NT2/D1 (cell line): ENCODE data around the gene EFNB1.
A peak's percentile ranks its signal among the peaks of the same experiment; 100 is the strongest.

Experiments used
- DNase-seq: peaks from one replicate; pipeline ENCODE4 v3.0.0-alpha.2; 2011; ENCODE audit warnings: low read depth, low spot score
- H3K27me3 ChIP-seq: 2 replicates; pipeline ENCODE4 v1.6.0; 2011; ENCODE audit warnings: mild to moderate bottlenecking; ENCODE audit not compliant: insufficient read length, insufficient read depth
- H3K36me3 ChIP-seq: 2 replicates; pipeline ENCODE4 v1.6.1; 2011; ENCODE audit warnings: mild to moderate bottlenecking, low read length, mixed read lengths; ENCODE audit not compliant: insufficient read depth, insufficient read length
- H3K4me1 ChIP-seq: 2 replicates; pipeline ENCODE4 v1.5.1; 2011; ENCODE audit not compliant: insufficient read depth, insufficient read length
- H3K4me3 ChIP-seq: 2 replicates; pipeline ENCODE4 v1.5.1; 2011; ENCODE audit warnings: low read depth; ENCODE audit not compliant: insufficient read length
- H3K9ac ChIP-seq: 2 replicates; pipeline ENCODE4 v1.6.0; 2011; ENCODE audit warnings: low read depth; ENCODE audit not compliant: insufficient read length
- H3K9me3 ChIP-seq: 2 replicates; pipeline ENCODE4 v1.5.1; 2011; ENCODE audit warnings: mild to moderate bottlenecking, low read length; ENCODE audit not compliant: insufficient read depth
- SUZ12 ChIP-seq: IDR thresholded peaks from 2 replicates; pipeline ENCODE4 v1.6.1; 2011; ENCODE audit not compliant: insufficient read length, insufficient read depth; ENCODE audit errors: extremely low read depth
- YY1 ChIP-seq: IDR thresholded peaks from 2 replicates; pipeline ENCODE4 v1.6.1; 2011; ENCODE audit not compliant: insufficient read length, insufficient read depth
- ZNF274 ChIP-seq: IDR thresholded peaks from 2 replicates; pipeline ENCODE4 v1.6.1; 2011; ENCODE audit warnings: mild to moderate bottlenecking, low read depth, low read length

Gene EFNB1

DNA sequence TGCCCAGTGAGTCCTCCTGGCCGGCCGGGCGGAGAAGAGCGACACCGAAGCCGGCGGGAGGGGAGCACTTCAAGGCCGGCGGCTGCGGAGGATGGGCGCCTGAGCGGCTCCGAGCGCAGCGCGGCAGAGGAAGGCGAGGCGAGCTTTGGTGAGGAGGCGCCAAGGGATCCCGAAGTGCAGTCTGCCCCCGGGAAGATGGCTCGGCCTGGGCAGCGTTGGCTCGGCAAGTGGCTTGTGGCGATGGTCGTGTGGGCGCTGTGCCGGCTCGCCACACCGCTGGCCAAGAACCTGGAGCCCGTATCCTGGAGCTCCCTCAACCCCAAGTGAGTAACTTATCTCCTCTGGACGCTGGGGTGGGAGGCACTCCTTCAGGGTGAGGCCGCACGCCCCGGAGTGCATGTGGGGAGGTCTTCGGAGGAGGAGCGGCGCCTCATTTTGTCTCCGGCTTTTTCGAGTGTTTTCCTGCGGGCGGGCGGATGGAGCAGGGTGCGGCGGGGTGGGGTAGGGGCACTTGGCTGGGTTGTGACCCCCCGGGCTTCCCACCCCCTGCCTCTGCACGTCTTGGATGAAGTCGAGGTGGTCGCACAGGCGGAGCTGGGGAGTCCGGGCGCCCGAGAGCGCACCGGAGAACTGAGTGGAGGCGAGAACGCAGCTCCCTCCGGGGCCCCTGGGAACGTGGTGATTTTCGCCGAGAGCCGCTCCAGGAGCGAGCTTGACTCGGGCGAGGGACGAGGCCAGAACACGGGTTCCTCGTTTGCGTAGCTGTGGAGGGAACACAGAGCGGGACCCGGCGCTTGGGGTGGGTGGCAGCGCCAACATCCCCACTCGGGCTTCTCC, 979 bp downstream of the EFNB1 start:
- peak overlapping the region; percentile 89 for H3K9ac ChIP-seq
- H3K4me1 ChIP-seq: peaks cover 14% of the 10 kb centered on the region
- no peak for TF ChIP-seq SUZ12
- TF ChIP-seq YY1: no peak
- no peak for TF ChIP-seq ZNF274
- peaks cover 18% of the 10 kb centered on the region for H3K36me3 ChIP-seq
- H3K4me3 ChIP-seq: peak overlapping the region; percentile 82
- no peak for DNase-seq
- peaks cover 32% of the 10 kb centered on the region for H3K27me3 ChIP-seq
- no peaks in the 10 kb centered on the region for H3K9me3 ChIP-seq

DNA sequence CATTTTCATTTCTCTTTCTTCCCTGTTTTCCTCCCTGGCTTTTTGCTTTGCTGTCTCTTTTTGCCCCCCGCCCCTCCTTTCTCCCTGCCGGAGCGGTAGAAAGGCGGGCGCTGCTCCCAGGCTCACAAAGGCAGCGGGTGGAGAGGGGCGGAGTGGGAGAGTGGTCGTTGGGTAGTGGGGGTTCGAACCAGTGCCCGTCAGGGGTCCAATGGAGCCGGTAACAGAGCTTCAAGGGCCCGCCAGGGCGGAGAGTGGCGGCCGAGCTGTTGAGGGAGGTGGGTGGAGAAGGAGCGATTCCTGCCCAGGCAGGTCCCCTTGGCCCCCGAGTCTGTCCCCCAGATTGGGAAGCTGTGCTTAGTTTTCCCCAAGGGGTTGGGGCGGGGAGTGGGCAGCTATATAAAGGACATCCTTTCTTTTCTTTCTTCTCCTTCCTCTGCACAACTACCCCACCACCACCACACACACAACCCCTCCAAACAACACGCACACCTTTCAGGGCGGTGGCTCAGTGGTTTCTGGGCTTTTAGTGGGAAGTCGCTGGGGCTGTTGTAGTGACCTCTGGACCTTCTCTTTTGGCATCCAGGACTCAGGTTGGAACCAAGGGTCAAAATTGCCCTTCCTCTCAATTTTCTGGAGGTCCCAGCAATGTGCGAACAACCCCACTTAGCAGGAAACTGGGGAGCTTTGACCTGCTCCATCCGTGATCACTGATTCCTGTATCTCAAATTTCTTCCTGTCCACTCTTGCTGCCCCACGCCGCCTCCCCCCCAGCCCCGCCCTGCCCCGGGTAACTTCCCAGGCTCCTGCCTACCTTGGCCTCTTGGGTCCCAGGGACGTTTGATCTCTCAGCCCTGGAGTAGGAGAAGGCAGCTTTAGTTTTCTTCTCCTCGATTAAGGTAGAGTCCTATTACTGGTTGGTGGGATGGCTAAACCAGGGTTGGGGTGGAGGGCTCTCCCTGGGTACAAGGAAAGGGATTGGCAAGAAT, 1.9 kb downstream of the EFNB1 start:
- Histone ChIP-seq H3K9ac (peak overlapping the region; percentile 89), H3K4me1 (peaks cover 14% of the 10 kb centered on the region), H3K27me3 (peaks cover 23% of the 10 kb centered on the region)

DNA sequence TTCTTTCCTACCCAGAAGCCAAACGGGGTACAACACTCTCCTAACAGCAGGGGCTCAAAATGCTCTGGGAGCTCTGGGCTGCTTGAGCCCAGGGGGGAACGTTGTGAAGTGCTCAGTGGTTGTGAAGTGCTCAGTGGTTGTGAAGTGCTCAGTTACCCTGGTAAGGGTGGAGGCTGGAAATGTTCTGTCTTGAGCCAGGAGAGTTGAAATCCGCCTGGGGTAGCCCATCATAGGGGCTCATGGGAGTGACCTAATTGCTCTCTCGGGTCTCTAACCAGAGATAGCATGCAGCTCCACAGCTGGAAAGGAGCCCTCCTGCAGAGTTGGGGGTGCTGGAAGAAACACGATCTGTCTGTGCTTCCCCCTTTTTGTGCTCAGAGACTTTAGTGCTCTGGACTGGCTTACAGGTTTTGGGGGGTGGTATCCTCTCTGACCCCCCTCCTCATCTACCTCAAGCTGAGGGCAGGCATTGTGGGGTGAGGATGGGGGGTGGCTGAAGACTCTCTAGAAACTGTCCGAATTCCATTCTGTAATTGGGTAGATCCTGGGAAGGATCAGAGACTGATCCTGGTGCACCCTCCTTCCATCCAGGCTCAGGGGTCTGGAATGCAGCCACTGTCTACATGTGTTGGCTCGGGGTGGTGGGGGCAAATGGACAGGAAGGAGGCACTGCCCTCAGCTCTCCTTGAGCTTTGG, 2.7 kb downstream of the EFNB1 start:
- peaks cover 35% of the 10 kb centered on the region for H3K36me3 ChIP-seq
- no peak for TF ChIP-seq ZNF274
- TF ChIP-seq YY1: no peak
- no peak for TF ChIP-seq SUZ12
- peak overlapping the region; percentile 61 for H3K9ac ChIP-seq
- peaks cover 13% of the 10 kb centered on the region for H3K4me1 ChIP-seq
- H3K27me3 ChIP-seq: peaks cover 14% of the 10 kb centered on the region
- DNase-seq: no peak
- no peaks in the 10 kb centered on the region for H3K9me3 ChIP-seq
- peak overlapping the region; percentile 40 for H3K4me3 ChIP-seq

More for the DNA sequence above, 1.9 kb downstream of the EFNB1 start:
- DNase-seq: no peak
- no peaks in the 10 kb centered on the region for H3K9me3 ChIP-seq
- H3K4me3 ChIP-seq: peak overlapping the region; percentile 82
- TF ChIP-seq SUZ12 (no peak), YY1 (no peak)
- peaks cover 26% of the 10 kb centered on the region for H3K36me3 ChIP-seq

DNA sequence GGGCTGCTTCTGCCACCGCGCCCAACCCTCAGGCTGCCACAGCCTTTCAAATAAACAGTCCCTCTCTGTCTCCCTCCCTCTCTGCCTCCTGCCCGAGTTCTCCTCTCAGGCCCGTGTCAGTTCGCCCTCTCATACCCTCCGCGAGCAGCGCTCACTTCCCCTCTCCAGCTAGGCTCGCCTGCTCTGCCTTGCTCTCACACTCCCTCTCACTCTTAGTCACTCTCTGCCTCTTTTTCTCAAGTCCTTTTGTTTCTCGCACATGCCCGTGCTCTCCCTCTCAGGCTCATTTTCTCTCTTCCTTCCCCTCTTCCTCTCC, 3.2 kb downstream of the EFNB1 start:
- DNase-seq: no peak

DNA sequence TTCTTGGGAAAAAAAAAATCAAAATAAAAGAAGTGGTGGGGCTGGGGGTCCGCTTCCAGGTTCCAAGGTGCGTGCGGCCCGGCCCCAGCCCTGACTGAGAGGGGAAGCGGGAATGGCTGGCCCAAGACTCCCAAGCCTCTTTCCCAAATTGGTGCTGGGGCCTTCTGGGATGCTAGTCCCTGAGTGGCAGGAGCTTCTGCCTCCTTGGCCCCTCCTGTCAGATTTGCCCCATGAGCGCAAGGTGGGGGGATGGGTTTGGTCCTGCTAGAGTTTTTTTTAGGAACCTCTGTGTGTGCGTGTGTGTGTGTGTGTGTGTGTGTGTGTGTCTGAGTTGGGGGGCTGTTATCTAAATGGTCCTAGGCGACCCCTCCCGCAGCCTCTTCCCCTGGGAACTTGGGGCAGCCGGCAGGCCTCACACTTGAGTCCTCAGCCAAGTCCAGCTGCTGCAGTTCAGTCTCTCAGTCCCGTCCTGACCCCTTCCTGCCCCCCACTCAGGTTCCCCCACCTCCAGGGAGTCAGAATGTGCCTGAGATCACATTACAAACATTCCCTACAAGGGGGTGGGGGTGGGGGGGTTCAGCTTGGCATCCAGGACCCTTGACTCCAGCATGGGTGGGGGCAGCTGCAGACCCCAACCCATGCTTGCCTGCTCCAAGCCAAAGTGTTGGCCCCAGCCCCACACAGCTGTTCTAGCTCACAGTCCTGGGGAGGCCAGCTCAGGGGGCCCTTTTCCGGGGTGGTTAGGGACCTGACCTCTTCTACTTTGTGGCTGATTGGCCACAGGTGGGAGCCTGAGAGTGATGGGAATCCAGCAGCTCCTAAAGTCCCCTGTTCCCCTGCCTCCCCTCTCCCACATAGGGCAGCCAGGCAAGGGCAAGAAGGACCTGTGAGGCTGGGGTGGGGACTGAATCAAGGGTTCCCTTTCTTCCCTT, 4.0 kb downstream of the EFNB1 start:
- H3K9ac ChIP-seq: peak overlapping the region; percentile 32
- no peak overlapping the region for H3K4me3 ChIP-seq
- DNase-seq: no peak
- TF ChIP-seq SUZ12: no peak
- no peak for TF ChIP-seq ZNF274
- no peak for TF ChIP-seq YY1
- no peaks in the 10 kb centered on the region for H3K9me3 ChIP-seq
- peaks cover 17% of the 10 kb centered on the region for H3K4me1 ChIP-seq
- H3K27me3 ChIP-seq: peaks cover 3% of the 10 kb centered on the region
- peaks cover 46% of the 10 kb centered on the region for H3K36me3 ChIP-seq

More for the DNA sequence above, 3.2 kb downstream of the EFNB1 start:
- Histone ChIP-seq H3K27me3 (peaks cover 9% of the 10 kb centered on the region), H3K4me1 (peaks cover 12% of the 10 kb centered on the region), H3K9me3 (no peaks in the 10 kb centered on the region), H3K4me3 (peak overlapping the region; percentile 40), H3K36me3 (peaks cover 39% of the 10 kb centered on the region), H3K9ac (peak overlapping the region; percentile 61)
- TF ChIP-seq YY1 (no peak), ZNF274 (no peak), SUZ12 (no peak)

DNA sequence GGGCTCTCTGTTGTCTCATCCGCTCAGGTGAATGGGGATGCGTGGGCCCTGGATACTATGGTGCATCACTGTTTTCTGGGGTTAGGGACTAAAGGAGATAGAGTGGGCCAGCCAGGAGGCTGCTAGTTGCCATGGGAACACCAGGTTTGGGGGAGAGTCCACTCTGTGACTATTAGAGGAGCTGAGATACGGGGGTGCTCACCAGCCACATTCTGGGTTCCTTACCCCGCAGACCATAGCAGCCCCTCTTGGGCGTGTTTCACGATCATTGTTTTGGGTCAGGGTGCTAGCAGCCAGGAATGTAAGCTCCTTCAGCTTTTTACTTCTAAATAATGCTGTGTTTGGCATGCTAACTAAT, 4.6 kb downstream of the EFNB1 start:
- H3K36me3 ChIP-seq: peaks cover 52% of the 10 kb centered on the region
- no peak overlapping the region for H3K4me3 ChIP-seq
- no peaks in the 10 kb centered on the region for H3K9me3 ChIP-seq
- DNase-seq: no peak
- H3K4me1 ChIP-seq: peaks cover 20% of the 10 kb centered on the region
- H3K9ac ChIP-seq: no peak overlapping the region
- H3K27me3 ChIP-seq: peaks cover 3% of the 10 kb centered on the region
- TF ChIP-seq SUZ12: no peak
- TF ChIP-seq YY1: no peak
- TF ChIP-seq ZNF274: no peak
